NCI-H2171 (cell line): ENCODE data around the gene ZXDC.

Experiments used
- DNase-seq: peaks from one replicate; lab custom pipeline; 2025; lab: John Stamatoyannopoulos, UW

The ZXDC gene

GRCh38 chr3:126473292-126474168, 2.2 kb downstream of the ZXDC start:
- DNase-seq, result no peak

GRCh38 chr3:126472277-126473006, 3.2 kb downstream of the ZXDC start:
- no peak for DNase-seq

- DNase-seq, result no peak
Observed at GRCh38 chr3:126469479-126469878, 6.2 kb downstream of the ZXDC start.

GRCh38 chr3:126468028-126468891, 7.4 kb downstream of the ZXDC start:
- DNase-seq, result no peak

GRCh38 chr3:126467611-126467955, 8.1 kb downstream of the ZXDC start:
- no peak for DNase-seq

- DNase-seq, result no peak
Observed at GRCh38 chr3:126466886-126467610, 8.6 kb downstream of the ZXDC start.

GRCh38 chr3:126465928-126466544, 9.7 kb downstream of the ZXDC start:
- peak; percentile 96 for DNase-seq

GRCh38 chr3:126464997-126465396, 10.7 kb downstream of the ZXDC start:
- DNase-seq, result no peak

- DNase-seq, result no peak
Observed at GRCh38 chr3:126464494-126464893, 11.2 kb downstream of the ZXDC start.

GRCh38 chr3:126464093-126464492, 11.6 kb downstream of the ZXDC start:
- peak; percentile 62 for DNase-seq

GRCh38 chr3:126463521-126463920, 12.2 kb downstream of the ZXDC start:
- peak; percentile 74 for DNase-seq

- DNase-seq, result no peak
Observed at GRCh38 chr3:126461450-126462070, 14.1 kb downstream of the ZXDC start.

GRCh38 chr3:126460381-126460780, 15.3 kb downstream of the ZXDC start:
- DNase-seq, result no peak

GRCh38 chr3:126459763-126460127, 15.9 kb downstream of the ZXDC start:
- DNase-seq, result no peak

- DNase-seq, result no peak
Observed at GRCh38 chr3:126459111-126459762, 16.5 kb downstream of the ZXDC start.

- no peak for DNase-seq
Observed at GRCh38 chr3:126456766-126457388, 18.8 kb downstream of the ZXDC start.

GRCh38 chr3:126456211-126456610, 19.5 kb downstream of the ZXDC start:
- no peak for DNase-seq

- no peak for DNase-seq
Observed at GRCh38 chr3:126454437-126455198, 21.1 kb downstream of the ZXDC start.

- no peak for DNase-seq
Observed at GRCh38 chr3:126454025-126454424, 21.7 kb downstream of the ZXDC start.
